Frontal cortex (tissue), 4 donors: ENCODE measurements around the gene PPHLN1. TPM values are rescaled to one million over a fixed set of nuclear protein-coding genes. Genes with fewer than 3 reads are reported as not detected.

Experiments used
- DNase-seq, 2 donors: peaks; one replicate each; pipeline ENCODE4 v3.0.0; 2012; ENCODE audit warnings: low spot score in 2 of 2
- FAIRE-seq: peaks from 2 replicates; lab custom pipeline; 2012; peaks lifted over from hg19 to GRCh38; lab: Jason Lieb, UNC
- small RNA-seq: library from RNA; depleted of rRNA; stranded (forward); fragments of <200 nt; gene quantifications from one replicate; pipeline ENCODE3, GENCODE V24; 2014
- total RNA-seq: library from RNA; depleted of rRNA; stranded (reverse); fragments of >200 nt; gene quantifications from one replicate; pipeline ENCODE4 v1.2.3, GENCODE V29; 2014
- donor health status: control.
- donor health status: control.
- donor health status: control.

The PPHLN1 gene
- total RNA-seq, 1 donor from 2014 or later, result 82.3 TPM

GRCh38 chr12:42472376-42472775 is 146.4 kb downstream of the PPHLN1 start:
- FAIRE-seq, result no peak
- no peak for DNase-seq

- FAIRE-seq (no peak), DNase-seq (no peak)
Observed at GRCh38 chr12:42473130-42473529, 147.2 kb downstream of the PPHLN1 start.

- DNase-seq (no peak), FAIRE-seq (no peak)
Observed at GRCh38 chr12:42473561-42473960, 147.6 kb downstream of the PPHLN1 start.

GRCh38 chr12:42474391-42474790 is 148.4 kb downstream of the PPHLN1 start:
- DNase-seq, result no peak
- no peak for FAIRE-seq

GRCh38 chr12:42475106-42475505 is 149.1 kb downstream of the PPHLN1 start:
- FAIRE-seq (no peak), DNase-seq (no peak)

GRCh38 chr12:42477941-42478340 is 152.0 kb downstream of the PPHLN1 start:
- no peak for FAIRE-seq
- no peak for DNase-seq

GRCh38 chr12:42481368-42481767 is 155.4 kb downstream of the PPHLN1 start:
- FAIRE-seq, result no peak
- no peak for DNase-seq

- DNase-seq (no peak), FAIRE-seq (no peak)
Observed at GRCh38 chr12:42482041-42482747, 156.2 kb downstream of the PPHLN1 start.

GRCh38 chr12:42482748-42483520 is 157.0 kb downstream of the PPHLN1 start:
- DNase-seq (peak; percentile 75), FAIRE-seq (no peak)

- DNase-seq (peak in 1 of 2 donors; percentile 51), FAIRE-seq (no peak)
Observed at GRCh38 chr12:42483521-42483790, 157.5 kb downstream of the PPHLN1 start.

- DNase-seq (no peak), FAIRE-seq (no peak)
Observed at GRCh38 chr12:42484996-42485395, 159.0 kb downstream of the PPHLN1 start.

- no peak for DNase-seq
- no peak for FAIRE-seq
Observed at GRCh38 chr12:42485823-42486222, 159.9 kb downstream of the PPHLN1 start.

- DNase-seq (no peak), FAIRE-seq (no peak)
Observed at GRCh38 chr12:42486407-42486806, 160.4 kb downstream of the PPHLN1 start.

- DNase-seq (no peak), FAIRE-seq (no peak)
Observed at GRCh38 chr12:42490261-42490842, 164.4 kb downstream of the PPHLN1 start.

Small RNAs within 50 kb of the gene (small RNA-seq; reads per million reads assigned to genes)
- gene MIR7851 (not detected), gene RF00019 (not detected), gene RF00090 (not detected), gene RNU6-249P (not detected)

Other genes starting within 250 kb of the PPHLN1 start
- 7.3 TPM for gene GXYLT1, start 181.3 kb upstream of the PPHLN1 start, total RNA-seq
- gene YAF2, start 87.9 kb upstream of the PPHLN1 start, total RNA-seq, result 43.6 TPM
- gene ZCRB1, start 73 bp upstream of the PPHLN1 start, total RNA-seq, result 24.9 TPM